Subcutaneous adipose tissue (tissue), 4 donors: ENCODE results near the gene TNRC18. TPM values are rescaled to one million over a fixed set of nuclear protein-coding genes. Genes with fewer than 3 reads are reported as not detected.

Source experiments
- total RNA-seq, 4 donors: library from RNA; depleted of rRNA; stranded (reverse); fragments of >200 nt; gene quantifications; one replicate each; pipeline ENCODE4 v1.1.0, GENCODE V29; 2016
- TF ChIP-seq, protein P1 (sequence below): fragments of 450-650 bp; IDR thresholded peaks from one replicate; pipeline ENCODE4 v1.5.1; 2016; ENCODE audit warnings: low read depth, mild to moderate bottlenecking, control low read depth, antibody characterized with exemption, moderate library complexity

The TNRC18 gene
- total RNA-seq, 4 donors from 2014 or later: 21.7 to 107 (median 34.0) TPM

DNA sequence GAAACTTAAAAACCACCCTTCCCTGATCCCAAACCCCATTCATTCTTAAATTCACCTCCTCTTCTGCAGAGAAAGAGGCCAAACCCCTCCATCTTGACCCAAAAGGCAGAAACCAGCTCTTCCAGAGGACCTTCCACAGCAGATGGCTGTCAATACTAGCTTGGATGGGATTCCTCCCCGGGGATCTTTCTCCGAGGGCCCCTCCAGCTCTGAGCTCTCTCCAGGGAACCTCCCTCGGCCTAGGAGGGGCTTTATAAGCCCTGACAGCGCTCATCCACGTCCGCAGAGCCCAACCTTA is 5.4 kb downstream of the TNRC18 start:
- TF ChIP-seq, protein P1, sequence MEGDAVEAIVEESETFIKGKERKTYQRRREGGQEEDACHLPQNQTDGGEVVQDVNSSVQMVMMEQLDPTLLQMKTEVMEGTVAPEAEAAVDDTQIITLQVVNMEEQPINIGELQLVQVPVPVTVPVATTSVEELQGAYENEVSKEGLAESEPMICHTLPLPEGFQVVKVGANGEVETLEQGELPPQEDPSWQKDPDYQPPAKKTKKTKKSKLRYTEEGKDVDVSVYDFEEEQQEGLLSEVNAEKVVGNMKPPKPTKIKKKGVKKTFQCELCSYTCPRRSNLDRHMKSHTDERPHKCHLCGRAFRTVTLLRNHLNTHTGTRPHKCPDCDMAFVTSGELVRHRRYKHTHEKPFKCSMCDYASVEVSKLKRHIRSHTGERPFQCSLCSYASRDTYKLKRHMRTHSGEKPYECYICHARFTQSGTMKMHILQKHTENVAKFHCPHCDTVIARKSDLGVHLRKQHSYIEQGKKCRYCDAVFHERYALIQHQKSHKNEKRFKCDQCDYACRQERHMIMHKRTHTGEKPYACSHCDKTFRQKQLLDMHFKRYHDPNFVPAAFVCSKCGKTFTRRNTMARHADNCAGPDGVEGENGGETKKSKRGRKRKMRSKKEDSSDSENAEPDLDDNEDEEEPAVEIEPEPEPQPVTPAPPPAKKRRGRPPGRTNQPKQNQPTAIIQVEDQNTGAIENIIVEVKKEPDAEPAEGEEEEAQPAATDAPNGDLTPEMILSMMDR: no peak

DNA sequence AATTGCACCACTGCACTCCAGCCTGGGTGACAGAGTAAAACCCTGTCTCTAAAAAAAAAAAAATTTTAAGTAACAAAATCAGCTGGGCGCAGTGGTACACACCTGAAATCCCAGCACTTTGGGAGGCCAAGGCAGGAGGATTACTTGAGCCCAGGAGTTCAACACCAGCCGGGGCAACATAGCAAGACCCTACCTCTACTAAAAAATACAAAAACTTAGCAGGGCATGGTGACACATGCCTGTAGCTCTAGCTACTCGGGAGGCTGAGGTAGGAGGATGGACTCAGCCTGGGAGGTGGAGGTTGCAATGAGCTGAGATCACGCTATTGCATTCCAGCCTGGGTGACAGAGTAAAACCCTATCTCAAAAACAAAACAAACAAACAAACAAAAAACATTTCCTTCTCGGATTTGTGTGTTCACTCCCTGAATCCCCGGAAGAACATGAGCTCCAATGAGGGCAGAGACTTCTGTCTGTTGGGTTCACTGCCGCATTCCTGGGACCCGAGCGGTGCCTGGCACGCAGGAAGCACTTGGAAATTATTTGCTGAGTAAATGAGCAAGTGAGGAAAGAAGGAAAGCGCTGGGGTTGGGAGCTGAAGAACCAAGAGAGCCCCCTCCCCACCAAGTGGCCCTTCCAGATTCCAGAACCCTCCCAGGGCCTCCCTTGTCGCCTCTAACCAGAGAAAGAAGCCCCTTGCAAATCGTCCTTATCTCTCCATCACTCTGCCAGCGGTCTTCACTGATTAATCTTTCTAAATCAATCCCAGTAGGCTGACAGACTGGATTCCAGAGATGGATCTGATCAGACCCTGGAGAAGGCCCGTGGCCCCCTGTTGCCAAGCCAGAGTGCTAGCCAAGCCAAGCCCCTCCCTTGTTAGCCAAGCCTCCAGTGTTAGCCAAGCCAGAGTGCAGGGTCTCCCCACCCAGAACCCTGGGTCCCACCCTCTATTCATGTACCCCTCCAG is 6.2 kb downstream of the TNRC18 start:
- TF ChIP-seq, protein P1: no peak

DNA sequence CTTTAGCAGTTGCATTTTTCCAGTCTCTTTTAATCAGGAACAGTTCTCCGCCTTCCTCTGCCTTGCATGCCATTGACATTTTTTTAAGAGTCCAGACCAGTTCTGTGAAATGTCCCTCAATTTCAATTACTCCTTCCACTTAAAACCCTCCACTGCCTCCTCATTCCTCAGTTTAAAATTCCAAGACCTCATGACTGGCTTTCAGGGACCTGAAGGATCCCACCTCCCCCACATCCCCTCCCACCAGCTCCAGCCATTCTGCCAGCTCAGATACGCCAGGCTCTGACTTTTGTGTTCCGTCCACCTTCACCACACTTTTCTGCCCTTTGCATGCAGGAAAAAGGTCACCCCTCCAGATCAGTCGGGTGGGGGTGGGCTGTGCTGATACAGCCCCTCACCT is 8.7 kb downstream of the TNRC18 start:
- TF ChIP-seq, protein P1: no peak

DNA sequence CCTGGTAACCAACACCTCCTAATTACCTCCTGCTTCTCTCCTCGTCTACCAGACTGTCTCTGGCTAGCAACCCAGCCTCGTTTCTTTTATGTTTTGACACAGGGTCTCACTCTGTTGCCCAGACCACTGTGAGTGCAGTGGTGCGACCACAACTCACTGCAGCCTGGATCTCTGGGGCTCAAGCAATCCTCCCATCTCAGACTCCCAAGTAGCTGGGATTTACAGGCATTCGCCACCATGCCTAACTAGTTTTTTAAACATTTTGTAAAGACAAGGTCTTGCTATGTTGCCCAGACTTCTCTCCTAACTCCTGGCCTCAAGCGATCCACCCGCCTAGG is 10.2 kb downstream of the TNRC18 start:
- TF ChIP-seq, protein P1: no peak

DNA sequence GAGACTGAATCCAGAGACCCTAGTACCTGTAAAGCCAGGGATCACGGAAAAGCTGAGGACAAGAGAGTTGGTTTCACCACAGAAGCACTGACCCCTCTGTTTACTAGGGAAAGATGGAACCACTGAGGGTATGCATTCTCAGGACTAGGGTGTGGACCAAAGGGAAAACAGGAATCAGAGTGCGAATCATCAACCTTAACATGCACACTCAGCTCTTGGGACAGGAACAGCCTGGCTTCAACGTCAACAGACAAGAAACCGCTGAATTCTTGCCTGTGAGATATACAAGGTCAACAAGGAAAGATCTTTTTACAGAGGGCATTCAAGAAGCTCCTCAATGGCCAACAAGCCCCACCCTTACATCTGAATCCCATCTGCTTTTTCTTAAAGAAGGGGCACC is 14.9 kb downstream of the TNRC18 start:
- TF ChIP-seq, protein P1: no peak

DNA sequence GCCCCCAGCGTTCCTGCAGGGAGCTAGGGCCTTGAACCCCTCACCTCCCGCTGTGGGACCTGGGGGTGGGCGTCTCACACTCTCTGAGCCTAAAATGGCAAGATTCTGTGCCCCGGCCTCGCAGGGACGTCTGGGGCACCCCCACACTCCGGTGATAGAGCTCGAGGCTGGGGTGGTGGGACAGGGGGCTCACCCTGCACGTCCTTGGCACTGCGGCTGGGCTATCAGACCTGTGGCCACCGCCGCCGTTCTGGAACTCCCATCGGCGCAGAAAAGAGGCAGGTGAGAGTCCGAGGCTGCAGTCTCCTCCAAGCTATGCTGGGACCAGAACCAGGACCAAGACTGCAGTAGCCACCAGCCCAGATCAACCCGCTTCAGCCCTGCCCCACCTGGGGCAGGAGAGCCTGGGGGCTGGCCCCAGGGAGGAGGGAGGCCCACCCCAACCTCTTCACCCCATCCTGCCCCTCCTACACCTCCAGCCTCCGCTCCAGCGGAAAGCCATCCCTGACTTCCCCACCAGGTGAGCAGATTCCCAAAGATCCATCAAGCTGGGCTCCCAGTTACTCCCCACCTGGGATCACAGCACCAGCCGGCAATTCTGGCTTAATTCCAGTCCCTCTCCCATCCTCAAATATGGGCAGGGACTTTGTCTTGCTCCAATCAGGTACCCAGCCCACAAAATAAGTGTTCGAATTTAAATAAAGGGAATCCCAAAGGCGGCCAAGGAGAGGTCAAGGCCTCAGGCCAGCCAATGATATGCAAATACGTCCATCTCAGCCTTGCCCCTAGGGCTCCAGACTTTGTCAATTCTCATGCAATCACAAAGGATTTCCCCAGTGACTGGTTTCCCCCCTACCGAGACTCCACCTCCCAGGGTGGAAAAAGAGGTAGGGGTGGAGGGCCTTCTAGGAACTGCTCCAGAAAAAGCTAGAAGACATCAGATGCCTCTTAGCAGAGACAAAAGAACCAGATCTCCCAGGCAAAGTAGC is 16.4 kb downstream of the TNRC18 start:
- TF ChIP-seq, protein P1: no peak

DNA sequence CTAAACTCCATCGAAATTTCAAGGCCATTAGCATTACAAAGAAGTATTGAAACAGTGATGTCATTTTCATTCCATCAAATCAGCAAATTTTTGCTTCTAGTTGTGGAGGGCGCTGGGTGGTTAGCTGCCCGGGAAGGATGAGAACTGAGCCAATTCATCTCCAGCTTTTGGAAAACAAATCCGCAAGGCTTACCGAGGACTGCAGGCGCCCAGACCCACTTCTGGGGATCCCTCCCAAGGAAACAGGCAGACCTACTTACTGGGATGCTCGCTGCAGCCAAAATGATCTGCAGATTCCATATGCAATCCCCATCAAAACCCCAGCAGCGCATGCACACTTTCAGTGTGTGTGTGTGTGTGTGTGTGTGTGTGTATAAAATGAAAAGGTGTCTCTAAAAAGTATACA is 19.2 kb downstream of the TNRC18 start:
- TF ChIP-seq, protein P1: no peak
